ENCODE measurements around the gene ZNF274.

The ZNF274 gene

DNA sequence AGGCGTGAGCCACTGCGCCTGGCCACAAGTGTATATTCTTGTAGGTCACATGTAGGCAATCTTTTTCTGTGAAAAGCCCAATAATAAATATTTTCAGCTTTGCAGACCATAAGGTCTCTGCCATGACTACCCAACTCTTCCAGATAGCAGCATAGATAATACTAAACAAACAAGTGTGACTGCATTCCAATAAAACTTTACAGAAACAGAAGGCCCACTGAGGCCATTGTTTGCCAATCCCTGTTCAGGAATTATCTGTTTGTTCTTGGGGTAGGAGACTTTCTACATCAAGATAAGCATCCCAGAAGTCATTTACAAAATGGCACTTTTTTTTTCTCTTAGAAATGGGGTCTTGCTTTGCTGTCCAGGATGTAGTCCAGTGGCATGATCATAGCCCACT is 29.5 kb upstream of the ZNF274 start:
- H3K27ac ChIP-seq = peak overlapping the region; percentile 91
- peaks cover 14% of the 10 kb centered on the region for H3K79me2 ChIP-seq
- no peak overlapping the region for H3K9ac ChIP-seq
- H3K4me3 ChIP-seq (ENCODE audit: low read depth, low read length) = no peak overlapping the region
- H2AFZ ChIP-seq = no peak overlapping the region
- peak overlapping the region; percentile 88 for H3K4me2 ChIP-seq (ENCODE audit: low read length)
- H3K27me3 ChIP-seq (ENCODE audit: control insufficient read depth, insufficient read depth, low read length) = no peaks in the 10 kb centered on the region
- no peaks in the 10 kb centered on the region for H3K36me3 ChIP-seq (ENCODE audit: control insufficient read depth, insufficient read depth, low read length)
- H3K4me1 ChIP-seq = peaks cover 4% of the 10 kb centered on the region
- TF ChIP-seq CTCF (IDR thresholded peaks at IDR 0.05) = no peak
- H3K9me3 ChIP-seq (ENCODE audit: control insufficient read depth, low read length) = no peaks in the 10 kb centered on the region

DNA sequence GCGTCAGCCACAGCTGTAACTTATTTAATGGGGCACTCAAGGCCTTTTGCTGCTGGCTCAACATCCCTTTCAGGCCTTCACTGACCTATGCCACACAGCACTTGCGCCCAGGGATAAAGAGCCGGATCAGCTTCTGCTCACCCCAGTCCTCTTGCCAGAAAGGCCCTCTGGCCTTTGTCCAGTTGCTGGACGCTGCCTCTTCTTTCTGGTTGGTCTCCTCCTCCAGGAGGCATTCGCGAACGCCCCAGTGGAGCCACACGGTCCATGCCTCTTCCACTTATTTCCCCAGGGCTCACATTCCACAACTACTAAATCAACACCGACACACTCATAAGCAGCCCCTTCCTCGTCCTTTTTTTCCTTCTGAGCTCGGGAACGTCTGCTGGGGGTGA is 28.6 kb upstream of the ZNF274 start:
- Histone ChIP-seq H3K9me3 (ENCODE audit: control insufficient read depth, low read length) (no peaks in the 10 kb centered on the region), H2AFZ (peak overlapping the region; percentile 84), H3K27ac (peak overlapping the region; percentile 91), H3K4me1 (peaks cover 4% of the 10 kb centered on the region), H3K27me3 (ENCODE audit: control insufficient read depth, insufficient read depth, low read length) (no peaks in the 10 kb centered on the region), H3K36me3 (ENCODE audit: control insufficient read depth, insufficient read depth, low read length) (no peaks in the 10 kb centered on the region), H3K79me2 (peaks cover 10% of the 10 kb centered on the region), H3K4me2 (ENCODE audit: low read length) (peak overlapping the region; percentile 88), H3K9ac (peak overlapping the region; percentile 25), H3K4me3 (ENCODE audit: low read depth, low read length) (peak overlapping the region; percentile 92)
- TF ChIP-seq CTCF (IDR thresholded peaks at IDR 0.05) = no peak

DNA sequence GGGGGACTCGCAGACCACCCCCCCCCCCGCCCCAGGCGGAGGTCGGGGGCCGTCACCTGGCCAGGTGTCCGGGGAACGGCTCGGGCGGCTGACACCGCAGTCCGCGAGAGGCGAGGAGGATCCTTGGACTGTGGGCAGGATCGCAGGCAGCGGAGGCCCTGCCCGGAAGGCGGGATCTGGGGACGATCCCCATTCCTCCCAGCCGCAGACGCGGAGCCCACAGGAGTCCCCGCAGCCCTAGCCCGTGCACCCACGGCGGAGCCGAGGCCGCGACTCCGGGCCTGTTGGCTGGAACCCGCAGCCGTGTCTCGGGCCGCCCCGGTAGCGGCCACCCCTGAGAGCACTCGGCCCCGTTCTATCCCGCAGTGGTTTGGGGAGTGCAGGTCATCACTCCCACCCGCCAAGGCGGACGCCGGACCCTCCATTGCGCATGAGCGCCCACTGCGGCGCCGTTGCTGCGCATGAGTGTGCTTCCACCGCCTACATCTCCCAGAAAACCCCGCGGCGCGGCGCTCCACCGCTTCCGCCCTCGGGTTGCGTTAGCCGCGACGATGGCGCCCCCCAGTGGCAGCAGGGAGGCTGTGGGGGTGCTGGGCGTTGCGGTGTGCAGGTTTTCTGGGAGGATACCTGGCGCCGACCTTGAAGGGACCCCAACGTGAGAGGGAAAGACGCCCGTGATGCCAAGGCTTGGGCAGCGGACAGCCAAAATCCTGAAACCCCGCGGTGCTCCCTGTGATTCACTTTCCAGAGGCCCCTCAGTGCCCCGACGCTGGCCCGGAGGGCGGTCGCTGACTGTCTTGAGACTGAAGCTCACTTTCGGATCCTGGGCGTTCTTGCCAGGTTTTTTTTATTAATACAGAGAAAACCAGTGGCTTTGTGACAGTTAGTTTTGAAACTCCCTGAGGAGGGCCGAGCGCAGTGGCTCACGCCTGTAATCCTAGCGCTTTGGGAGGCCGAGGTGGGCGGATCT is 27.9 kb upstream of the ZNF274 start:
- peak overlapping the region; percentile 25 for H3K9ac ChIP-seq
- peaks cover 10% of the 10 kb centered on the region for H3K79me2 ChIP-seq
- no peaks in the 10 kb centered on the region for H3K27me3 ChIP-seq (ENCODE audit: control insufficient read depth, insufficient read depth, low read length)
- H3K4me2 ChIP-seq (ENCODE audit: low read length) = peak overlapping the region; percentile 88
- peaks cover 4% of the 10 kb centered on the region for H3K4me1 ChIP-seq
- TF ChIP-seq CTCF (IDR thresholded peaks at IDR 0.05) = peak; percentile 92
- H3K36me3 ChIP-seq (ENCODE audit: control insufficient read depth, insufficient read depth, low read length) = no peaks in the 10 kb centered on the region
- peak overlapping the region; percentile 84 for H2AFZ ChIP-seq
- peak overlapping the region; percentile 92 for H3K4me3 ChIP-seq (ENCODE audit: low read depth, low read length)
- H3K9me3 ChIP-seq (ENCODE audit: control insufficient read depth, low read length) = no peaks in the 10 kb centered on the region
- H3K27ac ChIP-seq = peak overlapping the region; percentile 91

DNA sequence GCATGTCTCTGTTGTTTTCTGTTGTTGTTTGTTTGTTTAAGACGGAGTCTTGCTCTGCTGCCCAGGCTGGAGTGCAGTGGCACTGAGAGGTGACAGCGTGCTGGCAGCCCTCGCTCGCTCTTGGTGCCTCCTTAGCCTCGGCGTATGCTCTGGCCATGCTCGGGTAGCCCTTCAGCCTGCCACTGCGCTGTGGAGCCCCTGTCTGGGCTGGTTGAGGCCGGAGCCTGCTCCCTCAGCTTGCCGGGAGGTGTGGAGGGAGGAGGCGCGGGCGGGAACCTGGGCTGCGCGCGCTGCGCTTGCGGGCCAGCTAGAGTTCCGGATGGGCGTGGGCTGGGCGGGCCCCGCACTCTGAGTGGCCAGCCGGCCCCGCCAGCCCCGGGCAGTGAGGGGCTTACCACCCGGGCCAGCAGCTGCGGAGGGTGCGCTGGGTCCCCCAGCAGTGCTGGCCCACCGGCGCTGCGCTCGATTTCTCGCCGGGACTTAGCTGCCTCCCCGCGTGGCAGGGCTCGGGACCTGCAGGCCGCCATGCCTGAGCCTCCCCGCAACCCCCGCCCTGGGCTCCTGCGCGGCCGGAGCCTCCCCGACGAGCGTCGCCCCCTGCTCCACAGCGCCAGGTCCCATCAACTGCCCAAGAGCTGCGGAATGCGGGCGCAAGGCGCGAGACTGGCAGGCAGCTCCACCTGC is 25.7 kb upstream of the ZNF274 start:
- no peak overlapping the region for H3K9ac ChIP-seq
- H3K36me3 ChIP-seq (ENCODE audit: control insufficient read depth, insufficient read depth, low read length) = no peaks in the 10 kb centered on the region
- H3K27ac ChIP-seq = no peak overlapping the region
- H3K79me2 ChIP-seq = no peaks in the 10 kb centered on the region
- peaks cover 4% of the 10 kb centered on the region for H3K4me1 ChIP-seq
- no peak overlapping the region for H3K4me3 ChIP-seq (ENCODE audit: low read depth, low read length)
- no peak overlapping the region for H2AFZ ChIP-seq
- no peak for TF ChIP-seq CTCF (IDR thresholded peaks at IDR 0.05)
- no peaks in the 10 kb centered on the region for H3K9me3 ChIP-seq (ENCODE audit: control insufficient read depth, low read length)
- H3K4me2 ChIP-seq (ENCODE audit: low read length) = no peak overlapping the region
- no peaks in the 10 kb centered on the region for H3K27me3 ChIP-seq (ENCODE audit: control insufficient read depth, insufficient read depth, low read length)
